Middle frontal gyrus (tissue), 1 donor: ENCODE results near the gene ARMC2.
"Not testable (repeated sequence)": the region's sequence is repeated elsewhere in the genome, so short reads cannot be mapped to it uniquely, and the experiment has no call there.

ENCODE experiments used
- DNase-seq: peaks from one replicate; pipeline ENCODE4 v3.0.0-alpha.2; 2015; ENCODE audit warnings: low spot score; ENCODE audit errors: extremely low spot score

ARMC2 gene

GRCh38 chr6:108872141-108872557 is 23.9 kb downstream of the ARMC2 start:
- DNase-seq, result no peak

DNA sequence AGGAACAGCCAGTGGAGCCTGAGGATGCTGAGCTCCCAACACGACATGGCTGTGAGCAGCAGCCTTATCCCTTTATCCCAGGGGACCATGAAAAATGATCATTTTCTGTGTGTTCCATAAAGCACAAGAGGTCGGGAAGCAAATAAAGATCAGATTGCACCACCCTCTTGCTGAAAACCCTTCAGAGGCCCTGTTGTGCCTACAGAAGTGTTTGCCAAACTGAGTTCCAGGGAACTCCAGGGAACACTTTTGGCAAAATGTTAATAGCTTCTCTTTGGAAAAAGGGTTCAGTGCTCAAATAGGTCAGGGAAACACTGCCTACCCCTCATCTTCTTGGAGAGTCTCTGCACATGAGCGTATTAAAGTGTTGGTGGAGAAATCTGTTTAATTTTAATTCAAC is 24.4 kb downstream of the ARMC2 start:
- no peak for DNase-seq

DNA sequence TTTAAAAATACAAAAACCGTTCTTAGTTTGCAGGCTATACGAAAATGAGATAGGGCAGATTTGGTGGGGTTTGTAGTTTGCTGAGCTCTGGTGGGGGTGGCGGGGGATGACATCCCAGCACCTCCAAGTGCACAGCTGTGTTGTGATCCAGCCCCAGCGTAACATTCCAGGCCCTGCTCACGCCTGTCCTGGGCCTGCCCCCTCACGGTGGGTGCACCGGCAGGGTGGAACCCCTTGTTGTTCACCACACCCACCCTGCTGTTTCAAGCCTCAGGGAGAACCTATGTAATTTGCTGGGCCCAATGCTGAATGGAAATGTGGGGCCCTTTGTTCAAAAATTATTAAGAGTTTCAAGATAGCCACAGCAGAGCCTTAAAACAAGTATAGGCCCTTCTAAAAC is 25.0 kb downstream of the ARMC2 start:
- no peak for DNase-seq

- no peak for DNase-seq
Measured at GRCh38 chr6:108873971-108874370, 25.7 kb downstream of the ARMC2 start.

GRCh38 chr6:108874470-108875160 is 26.4 kb downstream of the ARMC2 start:
- no peak for DNase-seq

- DNase-seq, result no peak
Measured at GRCh38 chr6:108875161-108875555, 26.9 kb downstream of the ARMC2 start.

DNA sequence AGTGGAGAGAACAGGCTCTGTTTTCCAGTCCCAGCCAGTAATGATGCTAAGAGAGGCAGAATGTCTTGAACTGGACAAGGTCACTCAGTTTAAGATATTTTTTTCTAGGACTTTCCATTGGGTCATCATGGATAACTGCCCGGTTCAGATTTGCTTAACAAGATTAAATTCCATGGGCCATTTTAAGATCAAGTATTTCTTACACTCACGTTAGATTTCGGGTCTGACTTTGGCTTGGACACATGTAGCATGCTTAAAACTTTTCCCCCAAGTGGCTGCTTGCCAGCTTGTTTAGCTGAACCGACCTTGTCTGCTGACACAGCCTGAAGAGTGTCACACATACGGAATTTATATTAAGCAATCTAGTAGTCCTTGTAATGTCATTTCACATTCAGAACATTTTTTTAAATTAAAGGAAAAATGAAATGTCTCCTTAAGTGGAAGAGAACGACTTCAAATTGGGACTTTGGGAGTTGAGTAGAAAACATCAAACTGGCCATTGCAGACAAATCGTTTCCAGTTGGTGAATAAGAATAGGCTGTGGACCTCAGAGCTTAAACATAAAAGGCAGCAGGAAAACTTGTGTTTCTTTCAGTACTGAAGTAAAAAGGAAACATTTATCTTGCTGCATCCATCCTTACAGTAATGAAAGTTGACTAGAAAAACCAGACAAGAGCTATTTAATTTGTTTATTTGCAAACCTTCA is 29.0 kb downstream of the ARMC2 start:
- DNase-seq, result no peak

DNA sequence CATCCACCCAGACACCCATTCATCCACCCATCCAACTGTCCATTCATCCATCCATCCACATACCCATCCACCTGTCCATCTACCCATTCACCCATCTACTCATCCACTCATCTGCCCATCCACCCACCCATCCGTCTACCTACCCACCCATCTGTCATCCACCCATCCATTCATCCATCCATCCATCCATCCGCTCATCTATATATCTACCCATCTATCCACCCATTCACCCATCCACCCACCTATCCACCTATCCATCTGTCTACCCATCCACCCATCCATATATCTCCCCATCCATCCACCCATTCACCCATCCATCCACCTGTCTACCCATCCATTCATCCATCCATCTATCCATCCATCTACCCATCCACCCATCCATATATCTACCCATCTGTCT is 30.7 kb downstream of the ARMC2 start:
- no peak for DNase-seq

- no peak for DNase-seq
Measured at GRCh38 chr6:108883172-108883571, 35.0 kb downstream of the ARMC2 start.

GRCh38 chr6:108884211-108885059 is 36.2 kb downstream of the ARMC2 start:
- DNase-seq, result no peak

GRCh38 chr6:108888052-108888451 is 39.8 kb downstream of the ARMC2 start:
- DNase-seq, result no peak

DNA sequence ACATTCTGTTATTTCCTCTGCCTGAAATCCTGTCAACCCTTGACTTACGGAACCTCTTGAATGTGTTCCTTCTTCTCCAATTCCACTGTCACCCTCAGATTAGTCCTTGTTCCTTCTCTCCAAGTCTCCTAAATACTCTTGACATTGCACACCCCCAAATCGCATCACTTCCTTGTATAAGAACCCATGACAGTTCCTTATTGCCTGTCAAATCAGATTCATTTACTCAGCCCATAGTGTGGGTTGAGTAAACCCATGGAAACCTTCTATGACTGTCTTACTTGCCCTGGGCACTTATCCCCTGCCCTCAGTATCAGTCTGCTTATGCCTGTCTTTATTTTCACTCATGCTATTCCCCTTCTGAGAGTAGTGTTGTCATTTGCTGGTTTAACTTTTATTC is 40.5 kb downstream of the ARMC2 start:
- no peak for DNase-seq

DNA sequence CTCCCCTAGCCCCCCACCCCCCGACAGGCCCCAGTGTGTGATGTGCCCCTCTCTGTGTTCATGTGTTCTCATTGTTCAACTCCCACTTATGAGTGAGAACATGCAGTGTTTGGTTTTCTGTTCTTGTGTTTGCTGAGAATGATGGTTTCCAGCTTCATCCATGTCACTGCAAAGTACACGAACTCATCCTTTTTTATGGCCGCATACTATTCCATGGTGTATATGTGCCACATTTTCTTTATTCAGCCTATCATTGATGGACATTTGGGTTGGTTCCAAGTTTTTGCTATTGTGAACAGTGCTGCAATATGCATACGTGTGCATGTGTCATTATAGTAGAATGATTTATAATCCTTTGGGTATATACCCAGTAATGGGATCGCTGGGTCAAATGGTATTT is 42.7 kb downstream of the ARMC2 start:
- DNase-seq, result not testable (repeated sequence)

DNA sequence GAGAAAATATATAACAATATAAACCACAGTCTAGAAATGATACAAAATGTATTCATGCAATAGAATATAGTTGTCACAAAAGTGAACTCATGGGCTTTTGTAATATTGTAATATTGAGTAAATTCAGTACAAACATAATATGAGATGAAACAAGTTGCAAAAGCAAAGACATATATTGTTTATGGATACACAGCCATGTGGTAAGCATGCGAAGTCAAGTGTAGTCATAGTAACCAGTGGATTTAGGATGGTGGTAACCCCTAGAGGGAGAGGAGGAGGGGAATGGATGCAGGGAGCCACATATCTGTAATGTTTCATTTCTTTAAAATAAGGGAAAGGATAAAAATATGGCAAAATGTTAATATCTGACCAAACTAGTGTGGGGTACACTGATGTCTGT is 47.3 kb downstream of the ARMC2 start:
- no peak for DNase-seq

DNA sequence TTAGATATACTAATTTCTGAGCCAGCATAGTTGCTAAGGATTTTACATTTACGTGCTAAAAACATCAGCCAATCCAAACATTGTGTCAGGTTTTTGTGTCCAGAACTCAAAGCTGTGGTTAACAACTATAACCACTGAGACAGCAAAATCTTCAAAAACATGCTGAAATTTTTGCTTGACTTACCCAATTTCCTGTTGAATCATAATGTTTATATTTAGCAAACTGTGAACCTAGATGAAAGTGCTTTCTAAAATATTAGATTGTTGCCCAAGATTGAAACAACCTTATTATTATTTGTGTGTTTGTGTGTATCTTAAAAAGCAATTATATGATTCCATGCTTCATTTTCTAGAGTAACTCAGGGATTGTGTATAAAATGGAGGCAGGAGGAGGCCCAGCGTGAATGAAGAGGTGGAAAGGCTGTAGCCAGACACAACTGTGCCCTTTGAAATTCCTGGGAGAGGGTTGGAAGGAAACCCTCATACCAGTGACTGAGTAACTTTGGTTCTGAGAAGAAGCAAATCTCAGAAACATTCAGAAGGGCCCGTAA is 48.0 kb downstream of the ARMC2 start:
- DNase-seq, result no peak

DNA sequence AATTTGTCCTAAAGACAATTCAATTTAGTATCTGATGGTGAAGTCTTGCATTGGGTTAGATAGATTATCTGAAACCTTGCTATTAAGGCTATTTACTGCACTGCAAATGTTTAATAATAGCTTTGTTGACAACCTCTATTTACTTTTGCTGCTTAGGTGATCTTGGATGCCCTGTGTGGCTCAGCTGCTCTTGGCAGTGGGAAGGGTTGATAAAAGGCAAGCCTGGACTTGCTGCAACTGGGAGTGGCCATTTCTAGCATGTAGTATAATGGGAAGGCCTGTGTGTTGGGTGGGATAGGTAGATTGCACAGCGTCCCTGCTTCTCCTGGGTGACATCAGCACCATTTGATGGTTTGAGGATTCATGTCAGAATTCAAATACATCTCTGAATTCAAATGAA is 49.1 kb downstream of the ARMC2 start:
- no peak for DNase-seq

DNA sequence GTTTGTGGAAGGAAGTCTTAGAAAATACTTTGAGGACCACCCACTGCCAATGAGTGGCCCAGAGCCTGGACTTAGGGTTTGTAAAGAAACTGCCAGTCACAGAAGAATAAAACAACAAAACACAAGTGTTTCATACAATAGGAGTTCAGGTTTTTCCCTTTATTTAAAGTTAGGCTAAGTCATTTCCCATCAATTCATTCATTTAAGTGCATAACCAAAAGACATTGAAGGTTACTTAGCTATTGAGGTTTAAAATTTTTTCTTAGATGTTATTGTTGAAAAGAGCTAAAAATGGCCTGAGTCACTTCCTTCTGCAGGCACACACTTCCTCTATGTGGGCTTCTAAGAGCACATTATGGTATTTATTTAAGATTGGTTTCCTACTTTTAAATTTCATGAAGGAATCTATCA is 54.2 kb downstream of the ARMC2 start:
- no peak for DNase-seq

- DNase-seq, result no peak
Measured at GRCh38 chr6:108903796-108904195, 55.6 kb downstream of the ARMC2 start.

GRCh38 chr6:108904741-108905140 is 56.5 kb downstream of the ARMC2 start:
- no peak for DNase-seq

- DNase-seq, result no peak
Measured at GRCh38 chr6:108914235-108915022, 66.2 kb downstream of the ARMC2 start.

DNA sequence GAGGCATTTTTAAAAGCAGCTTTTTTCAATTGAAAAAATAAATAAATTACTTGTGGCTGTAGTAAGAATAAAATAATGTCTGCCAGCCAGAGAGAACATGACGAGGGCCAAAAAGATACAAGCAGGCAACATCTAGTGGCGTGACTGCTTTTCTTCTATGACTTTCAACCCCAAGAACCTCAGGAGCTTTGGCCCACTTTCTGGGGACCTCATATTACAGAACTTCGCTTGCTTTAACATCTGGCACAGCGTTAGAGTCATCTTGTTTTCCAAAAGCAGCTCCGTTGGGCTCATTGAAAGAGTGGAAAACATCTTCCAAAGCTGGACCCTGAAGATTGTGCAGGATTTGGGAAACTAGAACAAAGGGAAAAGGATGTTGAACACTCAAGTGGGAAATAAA is 67.0 kb downstream of the ARMC2 start:
- no peak for DNase-seq
